IPS-11a (cell line): ENCODE results near the gene ADAM23.

Source experiments
- H3K4me3 ChIP-seq: one replicate; pipeline ENCODE4 v1.5.1; 2013; ENCODE audit warnings: low read depth, low read length, control low read depth

The ADAM23 gene

DNA sequence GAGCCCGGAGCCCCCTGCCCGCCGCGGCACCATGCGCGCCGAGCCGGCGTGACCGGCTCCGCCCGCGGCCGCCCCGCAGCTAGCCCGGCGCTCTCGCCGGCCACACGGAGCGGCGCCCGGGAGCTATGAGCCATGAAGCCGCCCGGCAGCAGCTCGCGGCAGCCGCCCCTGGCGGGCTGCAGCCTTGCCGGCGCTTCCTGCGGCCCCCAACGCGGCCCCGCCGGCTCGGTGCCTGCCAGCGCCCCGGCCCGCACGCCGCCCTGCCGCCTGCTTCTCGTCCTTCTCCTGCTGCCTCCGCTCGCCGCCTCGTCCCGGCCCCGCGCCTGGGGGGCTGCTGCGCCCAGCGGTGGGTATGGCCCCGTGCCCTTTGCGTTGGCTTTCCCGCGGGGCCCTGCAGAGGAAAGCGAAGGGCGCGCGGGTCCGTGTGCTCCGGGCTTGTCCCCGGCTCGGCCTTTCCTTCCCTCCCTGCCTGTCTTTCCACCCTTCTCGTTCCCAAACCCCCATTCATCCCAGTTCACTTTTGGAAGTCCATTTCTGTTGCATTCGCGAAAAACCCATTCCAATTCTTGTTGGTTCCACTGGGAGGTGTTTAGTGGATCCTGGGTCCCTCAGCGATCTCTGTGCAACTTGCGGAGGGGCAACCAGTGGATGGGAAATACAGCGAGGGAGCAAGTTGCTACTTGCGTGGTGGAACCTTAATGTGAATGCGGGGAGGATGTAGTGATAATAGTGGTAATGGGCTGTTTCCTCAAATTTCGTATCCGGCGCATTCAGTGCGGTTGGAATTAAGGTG, 599 bp downstream of the ADAM23 start:
- peak overlapping the region; percentile 67 for H3K4me3 ChIP-seq

- no peak overlapping the region for H3K4me3 ChIP-seq
These were observed 2.6 kb downstream of the ADAM23 start for GRCh38 chr2:206445948-206446347.

DNA sequence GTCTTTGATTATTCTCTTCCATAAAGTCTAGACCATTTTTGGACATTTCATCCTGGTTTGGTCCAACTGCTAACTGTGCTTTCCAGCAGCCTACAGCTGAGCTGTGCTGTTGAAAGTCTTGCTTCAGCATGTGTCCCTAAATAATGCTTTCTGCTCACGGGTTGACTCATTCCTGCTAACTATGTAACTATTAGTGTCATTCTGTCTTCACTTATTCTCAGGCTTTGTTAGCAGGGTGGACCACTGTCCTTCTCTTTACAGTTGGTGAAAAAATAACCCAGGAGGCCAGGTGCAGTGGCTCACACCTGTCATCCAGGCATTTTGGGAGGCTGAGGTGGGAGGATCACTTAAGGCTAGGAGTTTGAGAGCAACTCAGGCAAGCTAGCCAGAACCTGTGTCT, 8.9 kb downstream of the ADAM23 start:
- no peak overlapping the region for H3K4me3 ChIP-seq

DNA sequence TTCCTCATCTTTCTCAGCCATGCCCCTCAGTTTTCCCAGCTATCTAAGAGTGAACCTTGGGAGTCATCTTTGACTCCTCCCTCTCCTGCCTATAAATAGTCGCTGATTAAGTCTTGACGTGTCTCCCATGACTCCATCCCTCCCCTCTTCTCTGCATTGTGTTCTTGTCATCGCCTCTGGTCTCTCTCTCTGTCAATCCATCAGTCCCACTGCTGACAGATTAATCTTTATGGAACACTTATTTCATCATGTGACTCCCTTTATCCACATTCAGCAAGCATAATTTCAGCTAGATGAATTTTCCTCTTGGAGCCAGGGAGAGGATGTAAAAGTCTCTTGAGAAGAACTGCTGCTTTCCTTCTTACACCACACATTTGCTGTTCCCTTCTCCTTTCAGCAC, 9.4 kb downstream of the ADAM23 start:
- no peak overlapping the region for H3K4me3 ChIP-seq

DNA sequence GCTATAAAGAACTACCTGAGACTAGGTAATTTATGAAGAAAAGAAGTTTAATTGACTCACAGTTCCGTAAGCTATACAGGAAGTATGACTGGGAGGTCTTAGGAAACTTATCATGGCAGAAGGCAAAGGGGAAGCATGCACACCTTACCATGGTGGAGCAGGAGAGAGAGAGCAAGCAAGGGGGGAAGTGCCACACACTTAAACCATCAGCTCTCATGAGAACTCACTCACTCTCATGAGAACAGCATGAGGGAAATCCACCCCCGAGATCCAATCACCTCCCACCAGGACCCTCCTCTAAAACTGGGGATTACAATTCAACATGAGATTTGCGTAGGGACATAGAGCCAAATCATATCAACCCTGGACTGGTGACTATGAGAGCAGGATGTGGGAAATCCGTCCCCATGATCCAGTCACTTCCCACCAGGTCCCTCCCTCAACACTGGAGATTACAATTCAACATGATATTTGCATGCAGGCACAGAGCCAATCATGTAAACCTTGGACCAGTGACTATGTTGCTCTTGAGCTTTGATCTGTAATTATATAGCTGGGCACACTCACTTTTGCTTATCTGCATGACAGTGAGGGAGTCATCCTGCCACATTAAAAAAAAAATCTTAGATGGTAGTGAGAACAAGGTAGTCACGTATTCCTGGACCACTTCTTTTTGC, 12.9 kb downstream of the ADAM23 start:
- H3K4me3 ChIP-seq: no peak overlapping the region

DNA sequence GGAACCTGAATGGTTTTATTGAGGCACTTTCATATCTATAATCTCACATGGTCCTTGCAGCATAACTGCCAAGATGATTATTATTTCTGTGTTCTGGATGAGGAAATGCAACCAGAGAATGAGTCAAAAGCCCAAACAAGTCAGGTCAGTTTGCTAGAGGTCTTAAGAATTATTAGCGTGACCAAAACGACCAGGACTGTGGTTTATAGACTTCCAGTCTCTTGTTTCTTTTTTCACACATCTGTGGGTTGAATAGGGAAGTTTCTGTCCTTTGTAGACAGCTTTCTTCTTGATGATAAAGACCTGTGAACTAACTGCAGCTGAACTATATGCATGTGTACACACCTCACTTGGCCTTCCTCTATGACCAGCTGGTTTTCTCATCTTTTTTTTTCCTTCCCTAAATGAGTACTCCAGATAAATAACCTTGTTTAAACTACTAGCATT, 13.9 kb downstream of the ADAM23 start:
- no peak overlapping the region for H3K4me3 ChIP-seq

- no peak overlapping the region for H3K4me3 ChIP-seq
These were observed 19.0 kb downstream of the ADAM23 start for GRCh38 chr2:206462240-206462854.

DNA sequence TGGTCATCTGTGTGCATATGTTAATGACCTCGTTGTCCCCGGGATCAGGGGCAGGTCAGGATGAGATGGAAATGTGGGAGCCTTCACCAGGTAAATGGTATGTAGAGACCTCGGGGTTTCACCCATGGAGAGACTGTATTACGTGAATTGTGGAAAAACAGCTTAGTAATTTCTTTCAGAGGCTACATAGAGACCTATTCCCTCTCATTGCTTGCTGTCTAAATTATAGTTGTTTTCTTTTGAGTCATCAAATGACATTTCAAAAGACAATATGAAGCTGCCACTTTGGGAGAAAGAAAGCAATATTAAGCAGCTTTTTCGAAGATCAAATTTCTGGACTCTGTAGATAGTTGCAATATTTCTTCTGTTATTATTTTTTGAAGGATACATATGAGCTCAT, 20.4 kb downstream of the ADAM23 start:
- no peak overlapping the region for H3K4me3 ChIP-seq

GRCh38 chr2:206464597-206464996, 21.3 kb downstream of the ADAM23 start:
- H3K4me3 ChIP-seq: no peak overlapping the region

DNA sequence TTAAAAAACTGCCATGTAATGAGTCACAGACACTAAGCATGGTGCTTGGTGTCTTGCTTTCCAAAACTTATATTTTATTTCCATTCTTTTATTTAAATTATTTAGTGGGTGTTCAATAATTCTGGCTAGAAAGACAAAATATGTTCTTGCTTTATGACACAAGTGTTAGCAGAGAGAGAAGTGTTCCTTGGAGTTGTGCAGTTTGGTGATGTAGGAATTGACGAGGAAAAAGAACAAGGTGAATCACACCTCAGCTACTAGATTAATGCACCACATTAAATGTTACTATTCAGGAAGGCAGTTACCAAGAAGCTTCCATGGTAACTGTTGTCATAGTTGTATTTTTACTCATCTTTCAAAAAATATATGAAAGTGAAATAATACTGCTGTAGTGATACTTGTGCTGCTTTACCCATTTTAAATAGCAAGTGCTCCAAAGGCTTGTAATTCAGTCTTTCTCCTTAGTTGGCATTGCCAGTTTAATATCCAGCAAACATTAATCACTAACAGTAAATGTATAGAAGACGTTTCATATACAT, 28.3 kb downstream of the ADAM23 start:
- H3K4me3 ChIP-seq: no peak overlapping the region

DNA sequence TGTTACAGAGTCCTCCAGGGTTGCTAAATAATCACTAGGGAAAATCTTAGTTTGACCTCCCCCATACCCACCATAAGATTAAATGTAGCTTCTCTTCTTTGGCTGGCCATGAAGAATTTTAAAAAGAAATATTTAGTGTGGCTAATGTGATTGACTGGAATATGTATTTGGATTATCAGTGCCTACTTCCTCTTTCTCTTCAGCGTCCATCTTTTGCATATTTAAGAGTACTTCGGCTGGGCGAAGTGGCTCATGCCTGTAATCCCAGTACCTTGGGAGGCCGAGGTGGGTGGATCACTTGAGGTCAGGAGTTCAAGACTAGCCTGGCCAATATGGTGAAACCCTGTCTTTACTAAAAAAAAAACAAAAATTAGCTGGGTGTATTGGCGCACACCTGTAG, 28.8 kb downstream of the ADAM23 start:
- no peak overlapping the region for H3K4me3 ChIP-seq

GRCh38 chr2:206474099-206474498, 30.8 kb downstream of the ADAM23 start:
- no peak overlapping the region for H3K4me3 ChIP-seq

- no peak overlapping the region for H3K4me3 ChIP-seq
These were observed 34.0 kb downstream of the ADAM23 start for GRCh38 chr2:206477296-206477695.

GRCh38 chr2:206478340-206478739, 35.0 kb downstream of the ADAM23 start:
- H3K4me3 ChIP-seq: no peak overlapping the region

GRCh38 chr2:206480161-206480560, 36.8 kb downstream of the ADAM23 start:
- no peak overlapping the region for H3K4me3 ChIP-seq

- H3K4me3 ChIP-seq: no peak overlapping the region
These were observed 37.3 kb downstream of the ADAM23 start for GRCh38 chr2:206480620-206481019.

DNA sequence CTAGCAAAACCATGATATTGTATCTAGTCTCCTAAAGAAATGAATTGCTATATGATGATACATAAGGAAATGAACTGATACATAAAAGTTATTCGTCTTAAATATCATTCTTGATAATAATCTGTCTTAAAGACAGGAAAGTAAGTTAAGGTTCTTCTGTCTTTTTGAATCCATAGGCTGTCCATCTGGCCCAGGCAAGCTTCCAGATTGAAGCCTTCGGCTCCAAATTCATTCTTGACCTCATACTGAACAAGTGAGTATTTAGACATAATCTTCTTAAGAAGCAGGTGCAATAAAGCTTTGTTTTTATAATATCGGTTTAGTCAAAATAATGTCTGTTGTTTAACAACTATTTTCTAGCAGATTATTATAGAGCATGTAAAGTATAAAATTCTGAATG, 37.7 kb downstream of the ADAM23 start:
- no peak overlapping the region for H3K4me3 ChIP-seq

- no peak overlapping the region for H3K4me3 ChIP-seq
These were observed 38.8 kb downstream of the ADAM23 start for GRCh38 chr2:206482123-206482522.

DNA sequence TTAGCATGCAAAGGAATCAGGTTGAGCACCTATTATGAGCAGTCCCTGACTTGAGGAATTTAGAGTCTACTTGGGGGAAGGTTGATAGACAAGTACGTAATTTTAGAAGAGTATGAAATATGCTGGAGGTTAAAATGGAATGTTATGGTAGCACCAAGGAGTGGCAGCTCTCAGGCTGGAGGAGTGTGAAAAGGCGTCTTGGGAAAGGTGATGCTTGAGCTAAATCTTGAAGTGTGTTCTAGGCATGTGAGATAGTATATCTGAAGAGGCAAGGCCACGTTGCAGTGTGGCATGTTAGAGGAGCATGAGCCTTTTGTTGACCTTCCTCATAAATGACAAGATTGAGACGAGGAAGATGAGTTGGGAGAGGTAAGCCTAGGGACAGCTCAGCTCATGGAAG, 39.3 kb downstream of the ADAM23 start:
- H3K4me3 ChIP-seq: no peak overlapping the region

DNA sequence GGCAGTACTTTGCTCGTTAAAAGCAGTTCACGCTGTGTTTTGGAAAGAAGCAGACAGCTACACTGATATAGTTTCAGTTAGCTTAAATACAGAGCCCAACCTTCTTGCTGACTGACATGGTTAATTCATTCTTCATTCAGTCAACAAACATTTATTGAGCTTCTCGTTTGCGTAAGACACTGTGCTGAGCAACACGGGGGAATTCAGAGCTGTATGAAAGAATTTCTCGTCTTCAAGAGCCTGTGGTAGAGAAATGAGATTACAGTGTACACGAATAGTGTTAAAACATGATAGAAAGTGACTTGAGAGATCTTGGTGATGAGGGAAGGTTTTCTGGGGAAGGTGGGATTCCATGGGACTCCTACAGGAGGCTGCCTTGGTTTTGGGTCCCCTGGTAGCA, 44.7 kb downstream of the ADAM23 start:
- H3K4me3 ChIP-seq: no peak overlapping the region

GRCh38 chr2:206488623-206489022, 45.3 kb downstream of the ADAM23 start:
- H3K4me3 ChIP-seq: no peak overlapping the region

DNA sequence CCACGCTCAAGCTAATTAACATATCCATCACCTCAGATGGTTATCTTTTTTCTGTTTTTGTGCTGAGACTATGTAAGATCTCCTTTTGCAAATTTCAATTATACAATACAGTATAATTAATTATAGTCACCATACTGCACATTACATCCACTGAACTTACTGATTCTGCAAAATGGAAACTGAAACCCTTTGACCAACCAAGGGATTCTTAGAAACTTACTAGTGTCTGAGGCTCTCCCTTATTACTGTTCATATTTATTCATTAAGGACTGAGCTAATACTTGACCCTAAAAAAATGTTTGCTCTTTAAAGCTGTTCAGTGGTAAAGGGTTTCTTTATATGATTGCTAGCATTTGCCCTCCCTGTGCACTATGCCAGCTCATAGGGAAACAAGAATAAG, 50.7 kb downstream of the ADAM23 start:
- H3K4me3 ChIP-seq: no peak overlapping the region
